Measurements from ENCODE around the gene LMO1.

LMO1 gene

GRCh38 chr11:8207080-8208000, 56.3 kb downstream of the LMO1 start:
- DNase-seq (ENCODE audit: low spot score): no peak

GRCh38 chr11:8206251-8207079, 57.2 kb downstream of the LMO1 start:
- DNase-seq (ENCODE audit: low spot score): peak; percentile 97

- no peak for DNase-seq (ENCODE audit: low spot score)
Measured at GRCh38 chr11:8205566-8205965, 58.1 kb downstream of the LMO1 start.

- no peak for DNase-seq (ENCODE audit: low spot score)
Measured at GRCh38 chr11:8204596-8204995, 59.1 kb downstream of the LMO1 start.

GRCh38 chr11:8204025-8204424, 59.7 kb downstream of the LMO1 start:
- no peak for DNase-seq (ENCODE audit: low spot score)

GRCh38 chr11:8203414-8203715, 60.3 kb downstream of the LMO1 start:
- DNase-seq (ENCODE audit: low spot score): no peak

- DNase-seq (ENCODE audit: low spot score): no peak
Measured at GRCh38 chr11:8202516-8203413, 60.9 kb downstream of the LMO1 start.

GRCh38 chr11:8201644-8202365, 61.9 kb downstream of the LMO1 start:
- DNase-seq (ENCODE audit: low spot score): no peak

- no peak for DNase-seq (ENCODE audit: low spot score)
Measured at GRCh38 chr11:8199676-8200075, 64.0 kb downstream of the LMO1 start.

GRCh38 chr11:8196749-8197148, 66.9 kb downstream of the LMO1 start:
- no peak for DNase-seq (ENCODE audit: low spot score)

- DNase-seq (ENCODE audit: low spot score): no peak
Measured at GRCh38 chr11:8194956-8195355, 68.7 kb downstream of the LMO1 start.

- DNase-seq (ENCODE audit: low spot score): no peak
Measured at GRCh38 chr11:8192896-8193209, 70.8 kb downstream of the LMO1 start.

- peak; percentile 77 for DNase-seq (ENCODE audit: low spot score)
Measured at GRCh38 chr11:8192016-8192895, 71.4 kb downstream of the LMO1 start.

- DNase-seq (ENCODE audit: low spot score): no peak
Measured at GRCh38 chr11:8190431-8190830, 73.2 kb downstream of the LMO1 start.

- DNase-seq (ENCODE audit: low spot score): no peak
Measured at GRCh38 chr11:8186429-8186828, 77.2 kb downstream of the LMO1 start.

- no peak for DNase-seq (ENCODE audit: low spot score)
Measured at GRCh38 chr11:8183111-8183510, 80.6 kb downstream of the LMO1 start.

- DNase-seq (ENCODE audit: low spot score): no peak
Measured at GRCh38 chr11:8180469-8180868, 83.2 kb downstream of the LMO1 start.

GRCh38 chr11:8178297-8178696, 85.4 kb downstream of the LMO1 start:
- no peak for DNase-seq (ENCODE audit: low spot score)

GRCh38 chr11:8177136-8177535, 86.5 kb downstream of the LMO1 start:
- no peak for DNase-seq (ENCODE audit: low spot score)

Data from SK-N-DZ (cell line).